HepG2 (cell line): Measurements from ENCODE around the gene MUC4. TPM values are rescaled to one million over a fixed set of nuclear protein-coding genes. Genes with fewer than 3 reads are reported as not detected.

ENCODE experiments used
- ATAC-seq: fragments of 200-7000 bp; cut with Tn5 transposase; 3 replicates; pipeline ENCODE4 v1.9.1; 2020; ENCODE audit warnings: mild to moderate bottlenecking, moderate library complexity
- BruUV-seq: library from RNA; stranded (reverse); fragments of 400-500 nt; replicated peaks from 2 replicates; lab custom pipeline; 2021; lab: Mats Ljungman, UMichigan
- CTCF ChIA-PET: fragments of 300-600 bp; formaldehyde crosslinking; extraction: SDS; loops from one replicate; lab custom pipeline; 2021; ENCODE audit warnings: low total read pairs, inconsistent platforms, low intra/inter-chr PET ratio; lab: Yijun Ruan, JAX
- POLR2A ChIA-PET: fragments of 350-600 bp; sonication (Branson Sonifier 250); formaldehyde crosslinking; loops from one replicate; lab custom pipeline; 2020; ENCODE audit warnings: antibody characterized with exemption, inconsistent platforms; lab: Yijun Ruan, JAX
- DNase-seq: peaks from one replicate; pipeline ENCODE4 v3.0.0-alpha.2; 2015; ENCODE audit warnings: low spot score
- FAIRE-seq: peaks from 3 replicates; lab custom pipeline; 2011; peaks lifted over from hg19 to GRCh38; lab: Jason Lieb, UNC
- H2AFZ ChIP-seq: one replicate; pipeline ENCODE4 v1.6.1; 2011; ENCODE audit warnings: low read length, inconsistent platforms
- H3K27ac ChIP-seq: fragments of 300-600 bp; 3 replicates; pipeline ENCODE4 v1.8.0; 2011; ENCODE audit warnings: mixed run types, mild to moderate bottlenecking, mixed read lengths, low read length, inconsistent platforms; ENCODE audit not compliant: insufficient read depth; ENCODE audit errors: extremely low read length
- H3K27me3 ChIP-seq, 2 experiments: fragments of 200-600 bp in 1 of 2; 2 replicates in 1 of 2; 3 replicates in 1 of 2; pipeline versions ENCODE4 v1.6.0 to v1.8.0; 2011; ENCODE audit warnings: low read length in 2 of 2, mild to moderate bottlenecking in 2 of 2, moderate library complexity in 2 of 2, inconsistent platforms in 1 of 2; ENCODE audit not compliant: insufficient read depth in 2 of 2, control insufficient read depth in 1 of 2
- H3K36me3 ChIP-seq, 2 experiments: fragments of 200-600 bp in 1 of 2; replicated peaks in 1 of 2; 2 replicates in 1 of 2; 3 replicates in 1 of 2; pipeline versions ENCODE4 v1.5.1 to v1.8.0; 2011; ENCODE audit warnings: low read length in 2 of 2, inconsistent platforms in 1 of 2; ENCODE audit not compliant: insufficient read depth in 2 of 2, control insufficient read depth in 1 of 2
- H3K4me1 ChIP-seq: 2 replicates; pipeline ENCODE4 v1.5.1; 2012; ENCODE audit warnings: low read length, inconsistent platforms; ENCODE audit not compliant: insufficient read depth
- H3K4me2 ChIP-seq: 2 replicates; pipeline ENCODE4 v1.6.0; 2011; ENCODE audit warnings: low read depth, low read length, inconsistent platforms
- H3K4me3 ChIP-seq, 3 experiments: fragments of 200-600 bp in 1 of 3; sonication (generic), shearing (Covaris generic) in 1 of 3; replicated peaks in 1 of 3; 2 replicates each; pipeline ENCODE4 v1.5.1; 2011 to 2016; ENCODE audit warnings: low read length in 3 of 3, inconsistent platforms in 2 of 3, low read depth in 2 of 3, mild to moderate bottlenecking in 2 of 3, control low read depth in 1 of 3, mixed read lengths in 1 of 3; ENCODE audit not compliant: insufficient read depth in 1 of 3
- H3K79me2 ChIP-seq: one replicate; pipeline ENCODE4 v1.6.1; 2011; ENCODE audit warnings: low read length, inconsistent platforms; ENCODE audit not compliant: insufficient read depth
- H3K9ac ChIP-seq: 2 replicates; pipeline ENCODE4 v1.6.0; 2011; ENCODE audit warnings: mild to moderate bottlenecking, low read depth, low read length, inconsistent platforms; ENCODE audit not compliant: insufficient read depth
- H3K9me3 ChIP-seq: 2 replicates; pipeline ENCODE4 v1.5.1; 2012; ENCODE audit warnings: mild to moderate bottlenecking, low read length
- H4K20me1 ChIP-seq: 2 replicates; pipeline ENCODE4 v1.6.0; 2011; ENCODE audit warnings: inconsistent platforms, mild to moderate bottlenecking, low read length, moderate library complexity; ENCODE audit not compliant: insufficient read depth
- CEBPG ChIP-seq: IDR thresholded peaks from 2 replicates; pipeline ENCODE4 v1.6.1; 2016
- MNT ChIP-seq: fragments of 450-650 bp; IDR thresholded peaks from 2 replicates; pipeline ENCODE4 v1.6.1; 2016
- ZNF576 ChIP-seq: sonication (generic); formaldehyde crosslinking; IDR thresholded peaks from 2 replicates; pipeline ENCODE4 v1.4.0; 2020; ENCODE audit warnings: mild to moderate bottlenecking, missing genetic modification reagents
- ZSCAN25 ChIP-seq: sonication (generic); formaldehyde crosslinking; IDR thresholded peaks from 2 replicates; pipeline ENCODE4 v1.8.0; 2022; ENCODE audit warnings: mild to moderate bottlenecking, missing genetic modification reagents
- WGBS: methylation state at CpG from one replicate; pipeline ENCODE4 v1.1.6; 2017; ENCODE audit warnings: low lambda C conversion rate; 5-methylcytosine and 5-hydroxymethylcytosine counted together
- in situ Hi-C: cut with HindIII; loops from 2 replicates; pipeline ENCODE4 v1.10.0; 2017; ENCODE audit warnings: low pct_unique_long_range_greater_than_20kb; ENCODE audit not compliant: extremely low pct_ligation_motif_present
- intact Hi-C: fragments of 100-400 bp; cut with micrococcal nuclease; formaldehyde crosslinking; loops from one replicate; pipeline ENCODE4 v1.10.0; 2022; ENCODE audit not compliant: unreplicated experiment
- polyA plus RNA-seq, 8 experiments: library from polyadenylated mRNA; depleted of rRNA in 3 of 8; stranded (reverse) in 7 of 8; unstranded in 1 of 8; fragments of >200 nt; fragmentation: Illumina TruSeq in 4 of 8; extraction: Trizol in 4 of 8; gene quantifications; 2 replicates each; pipeline versions ENCODE4 v1.2.1 to v1.2.3, GENCODE V29; 2011 to 2016; ENCODE audit warnings: low read depth in 4 of 8, missing spikeins in 1 of 8, mixed read lengths in 1 of 8; ENCODE audit not compliant: insufficient read depth in 1 of 8
- total RNA-seq, 5 experiments: library from RNA; depleted of rRNA; stranded (reverse); fragments of >200 nt; fragmentation: Illumina TruSeq; extraction: Trizol; gene quantifications; 2 replicates each; pipeline ENCODE4 v1.2.3, GENCODE V29; 2016; ENCODE audit warnings: low read depth in 1 of 5
- TF ChIP-seq, protein P1 (sequence below): sonication (generic); formaldehyde crosslinking; IDR thresholded peaks from 2 replicates; pipeline ENCODE4 v1.8.0; 2022; ENCODE audit warnings: low read depth, missing genetic modification reagents

MUC4 gene
- total and polyA plus RNA-seq, 2 of the 13 experiments (the other 11 are each of a cell fraction or from before 2014, with no cell fraction given) = not detected

GRCh38 chr3:195820186-195820585, 8.5 kb upstream of the MUC4 start:
- 0% methylated on average over 1 of the region's 8 CpGs for WGBS
- H3K27ac ChIP-seq = no peak overlapping the region
- H3K4me1 ChIP-seq = no peaks in the 10 kb centered on the region
- no peak overlapping the region for H3K4me3 ChIP-seq
- no peaks in the 10 kb centered on the region for H3K9me3 ChIP-seq
- H3K27me3 ChIP-seq = peaks cover 10 to 53% of the 10 kb centered on the region in 2 experiments; a peak in 4 of 5 replicates
- H3K79me2 ChIP-seq = no peaks in the 10 kb centered on the region
- ATAC-seq (no peak), DNase-seq (no peak), FAIRE-seq (no peak)
- TF ChIP-seq MNT (peak; percentile 41), ZNF576 (CRISPR knock-in tag) (no peak)
- in situ Hi-C loops (no loop called here), intact Hi-C loops (no loop called here)
- ChIA-PET CTCF (no interaction called here), POLR2A (no interaction called here)
- H3K4me2 ChIP-seq = no peak overlapping the region
- H4K20me1 ChIP-seq = no peaks in the 10 kb centered on the region
- BruUV-seq = no TSS peak
- no peak overlapping the region for H3K9ac ChIP-seq
- H2AFZ ChIP-seq = no peak overlapping the region
- no peaks in the 10 kb centered on the region for H3K36me3 ChIP-seq

GRCh38 chr3:195818301-195818700, 6.6 kb upstream of the MUC4 start:
- ATAC-seq (no peak), FAIRE-seq (no peak), DNase-seq (no peak)
- in situ Hi-C loops (no loop called here), intact Hi-C loops (no loop called here)
- CTCF ChIA-PET = no interaction called here
- no peak overlapping the region for H3K4me2 ChIP-seq
- POLR2A ChIA-PET = no interaction called here
- H3K27ac ChIP-seq = no peak overlapping the region
- no peak overlapping the region for H3K4me3 ChIP-seq
- BruUV-seq = no TSS peak
- no peaks in the 10 kb centered on the region for H3K36me3 ChIP-seq
- no peak overlapping the region for H2AFZ ChIP-seq
- TF ChIP-seq ZSCAN25 (CRISPR knock-in tag) = no peak
- TF ChIP-seq, protein P1, sequence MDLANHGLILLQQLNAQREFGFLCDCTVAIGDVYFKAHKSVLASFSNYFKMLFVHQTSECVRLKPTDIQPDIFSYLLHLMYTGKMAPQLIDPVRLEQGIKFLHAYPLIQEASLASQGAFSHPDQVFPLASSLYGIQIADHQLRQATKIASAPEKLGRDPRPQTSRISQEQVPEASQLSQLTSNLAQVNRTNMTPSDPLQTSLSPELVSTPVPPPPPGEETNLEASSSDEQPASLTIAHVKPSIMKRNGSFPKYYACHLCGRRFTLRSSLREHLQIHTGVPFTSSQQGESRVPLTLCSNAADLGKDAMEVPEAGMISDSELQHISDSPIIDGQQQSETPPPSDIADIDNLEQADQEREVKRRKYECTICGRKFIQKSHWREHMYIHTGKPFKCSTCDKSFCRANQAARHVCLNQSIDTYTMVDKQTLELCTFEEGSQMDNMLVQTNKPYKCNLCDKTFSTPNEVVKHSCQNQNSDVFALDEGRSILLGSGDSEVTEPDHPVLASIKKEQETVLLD (CRISPR knock-in tag) = no peak
- no peak for TF ChIP-seq CEBPG
- TF ChIP-seq, all 625 proteins: peak for 0
- Histone ChIP-seq H4K20me1 (no peaks in the 10 kb centered on the region), H3K4me1 (no peaks in the 10 kb centered on the region), H3K9ac (no peak overlapping the region), H3K27me3 (peaks cover 10 to 58% of the 10 kb centered on the region in 2 experiments), H3K79me2 (no peaks in the 10 kb centered on the region), H3K9me3 (no peaks in the 10 kb centered on the region)
- 61% methylated on average over 11 of the region's 21 CpGs for WGBS
